NOMO-1 treated with DMSO at 0.1 percent for 48 hours (cell line): ENCODE data around the gene MDN1.
A peak's percentile ranks its signal among the peaks of the same experiment; 100 is the strongest.
"Not testable (repeated sequence)": the region's sequence is repeated elsewhere in the genome, so short reads cannot be mapped to it uniquely, and the experiment has no call there.

Experiments
- DNase-seq: peaks from one replicate; lab custom pipeline; 2025; ENCODE audit not compliant: unreplicated experiment; lab: John Stamatoyannopoulos, UW

Gene MDN1

GRCh38 chr6:89660981-89661380 is 158.6 kb downstream of the MDN1 start:
- no peak for DNase-seq

- no peak for DNase-seq
Observed at GRCh38 chr6:89657445-89658158, 162.0 kb downstream of the MDN1 start.

- no peak for DNase-seq
Observed at GRCh38 chr6:89655122-89655521, 164.5 kb downstream of the MDN1 start.

DNA sequence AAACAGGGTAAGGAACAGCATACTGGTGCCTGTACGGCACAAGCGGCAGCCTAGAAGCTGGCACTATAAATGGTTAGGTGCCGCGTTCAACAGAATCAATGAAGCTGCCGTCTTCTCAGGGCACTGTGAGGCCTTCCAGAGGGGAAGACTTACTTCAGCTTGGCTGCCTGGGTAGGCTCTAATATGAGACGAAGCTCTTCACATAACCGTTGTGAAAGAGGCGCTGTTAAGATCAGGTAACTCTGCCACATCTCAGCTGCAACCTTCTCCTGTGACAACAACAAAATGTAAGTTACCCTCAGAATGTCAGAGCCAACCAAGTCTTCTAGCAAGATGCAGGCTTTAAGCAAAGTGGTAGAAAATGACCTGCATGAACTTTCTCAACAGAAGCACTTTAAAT is 169.0 kb downstream of the MDN1 start:
- no peak for DNase-seq

DNA sequence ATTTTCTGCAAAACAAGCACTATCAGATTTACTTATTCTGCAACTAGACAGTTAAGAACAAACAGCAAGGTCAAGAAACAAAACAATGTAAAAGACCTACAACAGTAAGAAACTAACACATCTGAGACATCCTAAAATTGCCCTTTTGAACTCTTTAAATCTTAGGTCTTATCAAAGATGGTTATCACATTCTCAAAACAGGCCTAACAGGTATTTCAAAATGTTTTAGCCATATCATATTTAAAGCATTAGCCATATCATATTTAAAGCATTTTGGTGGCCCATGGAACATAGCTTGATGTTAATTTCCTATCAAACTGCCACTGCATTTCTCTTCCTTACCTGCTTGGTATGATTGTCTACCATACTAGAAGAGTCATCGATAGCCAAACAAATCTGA is 169.9 kb downstream of the MDN1 start:
- no peak for DNase-seq

GRCh38 chr6:89644864-89645263 is 174.7 kb downstream of the MDN1 start:
- no peak for DNase-seq

GRCh38 chr6:89643406-89643805 is 176.2 kb downstream of the MDN1 start:
- DNase-seq = no peak

GRCh38 chr6:89642956-89643355 is 176.6 kb downstream of the MDN1 start:
- DNase-seq = no peak

DNA sequence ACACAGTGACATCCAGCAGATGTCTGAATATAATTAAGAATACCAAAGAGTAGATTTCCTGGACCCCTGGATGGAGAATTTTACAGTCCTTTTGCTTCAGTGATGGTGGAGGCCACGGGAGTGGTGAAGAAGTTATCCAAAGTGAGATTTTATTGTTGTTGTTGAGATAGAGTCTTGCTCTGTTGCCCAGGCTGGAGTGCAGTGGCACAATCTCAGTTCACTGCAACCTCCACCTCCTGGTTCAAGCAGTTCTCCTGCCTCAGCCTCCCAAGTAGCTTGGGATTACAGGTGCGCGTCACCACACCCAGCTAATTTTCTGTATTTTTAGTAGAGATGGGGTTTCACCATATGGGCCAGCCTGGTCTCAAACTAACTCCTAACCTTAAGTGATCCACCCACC is 178.0 kb downstream of the MDN1 start:
- DNase-seq = not testable (repeated sequence)

- no peak for DNase-seq
Observed at GRCh38 chr6:89640804-89641203, 178.8 kb downstream of the MDN1 start.

- peak; percentile 91 for DNase-seq
Observed at GRCh38 chr6:89638320-89639195, 181.0 kb downstream of the MDN1 start, which contains the start of gene LYRM2. LYRM2 (minus strand) TSS chr6:89638747; CDS start chr6:89638716, 31 bp downstream.

GRCh38 chr6:89637960-89638319 is 181.7 kb downstream of the MDN1 start:
- DNase-seq = no peak

DNA sequence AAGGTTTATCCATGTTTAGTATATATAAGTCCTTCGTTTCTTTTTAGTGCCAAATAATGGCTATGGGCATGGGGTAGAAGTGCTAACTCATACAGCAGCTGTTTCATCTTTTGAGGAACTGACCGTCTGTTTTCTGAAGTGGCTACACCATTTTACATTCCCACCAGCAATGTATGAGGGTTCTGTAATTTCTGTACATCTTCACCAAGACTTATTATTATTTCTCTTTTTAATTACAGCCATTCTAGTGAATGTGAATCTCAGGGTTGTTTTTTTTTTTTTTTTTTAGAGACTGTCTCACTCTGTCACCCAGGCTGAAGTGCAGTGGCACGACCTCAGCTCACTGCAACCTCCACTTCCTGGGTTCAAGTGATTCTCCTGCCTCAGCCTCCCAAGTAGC is 183.2 kb downstream of the MDN1 start:
- not testable (repeated sequence) for DNase-seq

DNA sequence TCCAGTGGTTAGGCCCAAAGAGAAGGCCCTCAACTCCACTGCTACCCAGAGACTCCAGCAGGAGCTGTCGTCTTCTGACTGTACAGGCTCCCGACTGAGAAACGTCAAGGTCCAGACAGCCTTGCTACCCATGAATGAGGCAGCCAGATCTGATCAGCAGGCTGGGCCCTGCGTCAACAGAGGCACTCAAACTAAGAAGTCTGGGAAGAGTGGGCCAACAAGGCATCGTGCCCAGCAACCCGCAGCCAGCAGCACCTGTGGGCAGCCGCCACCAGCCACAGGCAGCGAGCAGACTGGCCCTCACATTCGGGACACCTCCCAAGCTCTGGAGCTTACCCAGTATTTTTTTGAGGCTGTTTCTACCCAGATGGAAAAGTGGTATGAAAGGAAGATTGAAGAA is 189.1 kb downstream of the MDN1 start:
- no peak for DNase-seq

DNA sequence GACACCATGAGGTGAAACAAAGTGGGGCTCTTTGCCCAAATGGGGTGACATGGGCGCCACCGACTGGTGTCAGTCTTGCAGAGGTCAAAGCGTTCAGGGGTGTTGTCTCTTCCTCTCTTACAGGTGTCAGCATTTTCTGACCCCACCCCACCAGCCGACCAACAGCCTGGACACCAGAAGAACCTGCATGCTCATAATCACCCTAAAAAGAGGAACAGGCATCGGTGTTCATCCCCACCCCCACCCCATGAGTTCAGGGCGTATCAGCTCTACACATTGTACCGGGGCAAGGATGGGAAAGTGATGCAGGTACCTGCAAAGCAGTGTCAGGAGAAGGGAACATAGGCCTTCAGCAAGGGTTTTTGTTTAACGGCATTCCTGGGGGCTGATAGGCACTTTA is 195.8 kb downstream of the MDN1 start:
- no peak for DNase-seq

- no peak for DNase-seq
Observed at GRCh38 chr6:89619567-89619966, 200.0 kb downstream of the MDN1 start.

DNA sequence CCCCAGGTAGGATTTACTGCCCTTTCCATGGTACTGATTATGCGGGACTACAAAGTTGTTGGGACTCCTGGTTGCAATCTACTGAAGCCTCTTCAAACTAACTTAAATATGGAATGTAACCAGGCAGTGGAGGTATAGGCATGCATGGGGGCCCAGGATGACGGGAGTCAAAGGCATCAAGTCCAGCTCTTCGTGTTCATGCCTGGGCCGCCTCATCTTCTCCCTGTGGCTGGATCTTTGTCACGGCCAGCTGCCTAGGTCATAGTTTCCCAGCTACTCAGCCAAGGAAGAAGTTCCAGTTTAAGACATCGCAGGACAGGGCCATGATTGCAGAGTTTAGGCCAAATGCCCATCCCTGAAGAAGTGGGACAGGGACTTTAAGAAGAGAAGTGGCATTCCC is 201.6 kb downstream of the MDN1 start:
- no peak for DNase-seq

DNA sequence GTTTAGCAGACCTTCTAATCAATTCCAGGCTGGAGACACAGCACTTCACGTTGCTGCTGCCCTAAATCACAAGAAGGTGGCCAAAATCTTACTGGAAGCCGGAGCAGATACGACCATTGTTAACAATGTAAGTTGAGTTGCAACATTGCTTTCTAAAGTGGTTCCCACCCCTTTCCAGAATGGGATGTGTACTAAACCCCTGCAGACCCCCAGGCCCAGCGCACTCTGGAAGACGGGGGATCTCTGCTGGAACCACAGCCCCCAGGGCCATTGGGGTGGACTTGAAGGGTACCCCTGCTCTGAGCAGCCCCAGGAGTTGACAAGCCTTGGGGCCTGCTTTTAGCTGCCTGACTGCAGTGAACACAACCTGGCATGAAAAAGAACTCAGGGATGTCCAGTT is 203.1 kb downstream of the MDN1 start:
- no peak for DNase-seq

DNA sequence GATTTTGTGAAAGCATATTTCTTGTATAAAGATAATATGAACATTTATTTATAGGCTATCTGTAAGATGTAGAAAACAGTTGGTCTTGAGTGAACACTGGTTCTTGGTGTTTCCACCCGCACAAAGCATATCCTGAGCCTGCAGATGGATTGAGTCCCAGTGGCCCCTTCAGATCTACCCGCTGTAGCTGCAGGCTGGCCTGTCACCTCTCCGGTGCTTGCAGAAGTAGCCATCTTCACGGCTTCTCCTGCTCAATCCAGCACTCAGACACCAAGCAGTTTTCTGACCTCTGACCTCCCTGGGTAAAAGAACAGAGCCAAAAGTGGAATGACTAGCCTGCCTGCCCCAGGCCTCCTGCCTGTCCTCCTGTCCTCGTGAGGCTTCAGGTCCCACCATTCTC is 203.7 kb downstream of the MDN1 start:
- no peak for DNase-seq

DNA sequence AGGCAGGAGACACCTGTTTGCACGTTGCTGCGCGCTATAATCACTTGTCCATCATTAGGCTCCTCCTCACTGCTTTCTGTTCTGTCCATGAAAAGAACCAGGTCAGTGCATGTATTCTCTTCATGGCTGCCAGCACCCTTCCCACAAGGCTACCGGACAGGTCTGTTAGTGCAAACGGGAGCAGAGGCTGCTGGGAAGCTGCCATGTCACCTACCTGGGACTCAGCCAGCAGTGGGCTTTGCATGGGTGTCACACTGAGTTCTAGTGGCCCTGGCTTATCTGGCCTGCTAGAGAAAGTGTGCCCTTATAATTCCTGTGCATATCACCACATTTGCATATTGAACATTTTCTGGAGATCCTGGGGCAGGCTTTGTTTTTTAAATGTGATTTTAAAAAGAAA is 205.8 kb downstream of the MDN1 start:
- DNase-seq = no peak

- no peak for DNase-seq
Observed at GRCh38 chr6:89612121-89612520, 207.5 kb downstream of the MDN1 start.

- peak; percentile 22 for DNase-seq
Observed at GRCh38 chr6:89611666-89612065, 207.9 kb downstream of the MDN1 start.
